ENCODE measurements around the gene ARL4A.
"Not testable (repeated sequence)": the region's sequence is repeated elsewhere in the genome, so short reads cannot be mapped to it uniquely, and the experiment has no call there.

Gene ARL4A

DNA sequence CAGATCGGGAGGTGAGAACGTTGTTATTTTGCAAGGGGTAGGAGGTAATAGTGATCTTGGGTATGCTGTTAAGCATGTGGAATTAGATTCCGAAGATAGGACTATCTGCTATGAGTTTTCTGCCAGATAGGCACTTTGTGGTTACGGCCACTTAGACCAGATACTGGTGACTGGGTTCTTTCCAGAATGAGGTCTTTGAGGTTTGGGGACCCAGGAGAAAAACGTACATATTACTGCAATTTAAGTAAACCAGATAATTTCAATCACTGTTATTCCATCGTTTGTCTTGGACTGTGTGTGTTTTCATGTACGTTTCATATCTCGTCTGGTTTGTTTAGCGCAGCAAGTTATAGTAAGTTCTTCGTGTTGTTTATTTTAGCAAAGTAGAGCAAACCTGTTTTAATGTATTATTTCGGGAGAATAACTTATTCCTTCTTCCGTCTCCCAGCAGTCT, 312 bp downstream of the ARL4A start:
- no peaks in the 10 kb centered on the region for H3K79me2 ChIP-seq (ENCODE audit: insufficient read depth, low read length)
- H3K4me3 ChIP-seq (ENCODE audit: low read length, poor library complexity, severe bottlenecking): no peak overlapping the region
- no peak overlapping the region for H2AFZ ChIP-seq (ENCODE audit: low read length)
- H3K9me3 ChIP-seq (ENCODE audit: insufficient read depth, low read depth, low read length): no peaks in the 10 kb centered on the region
- no peak overlapping the region for H3K4me2 ChIP-seq (ENCODE audit: low read depth, low read length, poor library complexity, severe bottlenecking)
- H4K20me1 ChIP-seq (ENCODE audit: insufficient read depth, low read length, poor library complexity, severe bottlenecking): no peaks in the 10 kb centered on the region
- no peaks in the 10 kb centered on the region for H3K4me1 ChIP-seq (ENCODE audit: insufficient read depth, low read length, poor library complexity, severe bottlenecking)
- TF ChIP-seq, protein P1, sequence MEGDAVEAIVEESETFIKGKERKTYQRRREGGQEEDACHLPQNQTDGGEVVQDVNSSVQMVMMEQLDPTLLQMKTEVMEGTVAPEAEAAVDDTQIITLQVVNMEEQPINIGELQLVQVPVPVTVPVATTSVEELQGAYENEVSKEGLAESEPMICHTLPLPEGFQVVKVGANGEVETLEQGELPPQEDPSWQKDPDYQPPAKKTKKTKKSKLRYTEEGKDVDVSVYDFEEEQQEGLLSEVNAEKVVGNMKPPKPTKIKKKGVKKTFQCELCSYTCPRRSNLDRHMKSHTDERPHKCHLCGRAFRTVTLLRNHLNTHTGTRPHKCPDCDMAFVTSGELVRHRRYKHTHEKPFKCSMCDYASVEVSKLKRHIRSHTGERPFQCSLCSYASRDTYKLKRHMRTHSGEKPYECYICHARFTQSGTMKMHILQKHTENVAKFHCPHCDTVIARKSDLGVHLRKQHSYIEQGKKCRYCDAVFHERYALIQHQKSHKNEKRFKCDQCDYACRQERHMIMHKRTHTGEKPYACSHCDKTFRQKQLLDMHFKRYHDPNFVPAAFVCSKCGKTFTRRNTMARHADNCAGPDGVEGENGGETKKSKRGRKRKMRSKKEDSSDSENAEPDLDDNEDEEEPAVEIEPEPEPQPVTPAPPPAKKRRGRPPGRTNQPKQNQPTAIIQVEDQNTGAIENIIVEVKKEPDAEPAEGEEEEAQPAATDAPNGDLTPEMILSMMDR (conservative IDR thresholded peaks at IDR 0.05; ENCODE audit: low read length): no peak
- no peak for TF ChIP-seq EZH2phosphoT487 (IDR thresholded peaks at IDR 0.05; ENCODE audit: borderline replicate concordance)
- no peaks in the 10 kb centered on the region for H3F3A ChIP-seq (ENCODE audit: low read depth)
- H3K36me3 ChIP-seq (ENCODE audit: insufficient read depth, low read length): no peaks in the 10 kb centered on the region
- no peak overlapping the region for H3K9ac ChIP-seq (ENCODE audit: low read depth, low read length, poor library complexity, severe bottlenecking)
- H3K27me3 ChIP-seq (ENCODE audit: insufficient read depth, low read length, poor library complexity, severe bottlenecking): no peaks in the 10 kb centered on the region
- no peaks in the 10 kb centered on the region for H3K9me2 ChIP-seq (replicated peaks; ENCODE audit: low read depth, low read length)

- H3K9ac ChIP-seq (ENCODE audit: low read depth, low read length, poor library complexity, severe bottlenecking); H4K20me1 ChIP-seq (ENCODE audit: insufficient read depth, low read length, poor library complexity, severe bottlenecking); H3K79me2 ChIP-seq (ENCODE audit: insufficient read depth, low read length); H3K9me2 ChIP-seq (replicated peaks; ENCODE audit: low read depth, low read length); H3F3A ChIP-seq (ENCODE audit: low read depth); H2AFZ ChIP-seq (ENCODE audit: low read length); H3K27me3 ChIP-seq (ENCODE audit: insufficient read depth, low read length, poor library complexity, severe bottlenecking); H3K36me3 ChIP-seq (ENCODE audit: insufficient read depth, low read length); H3K4me1 ChIP-seq (ENCODE audit: insufficient read depth, low read length, poor library complexity, severe bottlenecking); H3K9me3 ChIP-seq (ENCODE audit: insufficient read depth, low read depth, low read length); H3K4me3 ChIP-seq (ENCODE audit: low read length, poor library complexity, severe bottlenecking); H3K4me2 ChIP-seq (ENCODE audit: low read depth, low read length, poor library complexity, severe bottlenecking): not testable (repeated sequence)
Measured at GRCh38 chr7:12688485-12689170, 1.2 kb downstream of the ARL4A start.

DNA sequence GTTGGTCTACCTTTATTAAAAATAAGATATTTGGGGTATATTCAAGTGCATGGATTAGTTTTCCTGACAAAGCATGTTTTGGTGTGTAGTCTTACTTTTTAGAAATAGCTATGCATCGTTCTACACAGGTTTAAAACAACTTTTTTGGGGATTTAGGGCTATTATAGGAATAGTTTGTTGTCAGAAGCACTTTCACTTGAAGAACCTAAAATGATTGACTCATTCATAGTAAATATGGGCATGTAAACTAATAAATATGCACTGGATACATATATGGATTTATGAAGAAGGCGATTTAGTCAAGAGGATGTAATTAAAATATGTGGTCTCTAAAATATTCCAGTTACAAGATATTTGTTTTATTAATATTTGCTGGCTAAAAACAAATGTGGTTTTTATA, 2.0 kb downstream of the ARL4A start:
- Histone ChIP-seq H3K4me3 (ENCODE audit: low read length, poor library complexity, severe bottlenecking) (no peak overlapping the region), H3K27me3 (ENCODE audit: insufficient read depth, low read length, poor library complexity, severe bottlenecking) (no peaks in the 10 kb centered on the region), H3K4me1 (ENCODE audit: insufficient read depth, low read length, poor library complexity, severe bottlenecking) (no peaks in the 10 kb centered on the region), H3K4me2 (ENCODE audit: low read depth, low read length, poor library complexity, severe bottlenecking) (no peak overlapping the region), H3F3A (ENCODE audit: low read depth) (no peaks in the 10 kb centered on the region), H3K9ac (ENCODE audit: low read depth, low read length, poor library complexity, severe bottlenecking) (no peak overlapping the region), H3K79me2 (ENCODE audit: insufficient read depth, low read length) (no peaks in the 10 kb centered on the region), H4K20me1 (ENCODE audit: insufficient read depth, low read length, poor library complexity, severe bottlenecking) (no peaks in the 10 kb centered on the region), H3K36me3 (ENCODE audit: insufficient read depth, low read length) (no peaks in the 10 kb centered on the region), H3K9me3 (ENCODE audit: insufficient read depth, low read depth, low read length) (no peaks in the 10 kb centered on the region), H2AFZ (ENCODE audit: low read length) (no peak overlapping the region), H3K9me2 (replicated peaks; ENCODE audit: low read depth, low read length) (no peaks in the 10 kb centered on the region)
- TF ChIP-seq EZH2phosphoT487 (IDR thresholded peaks at IDR 0.05; ENCODE audit: borderline replicate concordance): no peak
- TF ChIP-seq, protein P1 (conservative IDR thresholded peaks at IDR 0.05; ENCODE audit: low read length): no peak

Data from Loucy (cell line).